Measurements from ENCODE around the gene EBPL. TPM values are rescaled to one million over a fixed set of nuclear protein-coding genes. Genes with fewer than 3 reads are reported as not detected.

Gene EBPL
- total RNA-seq, 1 donor from 2014 or later: 52.7 TPM

GRCh38 chr13:49669735-49670309 is 21.5 kb downstream of the EBPL start:
- peaks cover 25% of the 10 kb centered on the region for H3K36me3 Mint-ChIP-seq
- H3K9me3 Mint-ChIP-seq: no peaks in the 10 kb centered on the region
- H3K4me3 Mint-ChIP-seq: no peak overlapping the region
- peaks cover 11% of the 10 kb centered on the region for H3K4me1 Mint-ChIP-seq
- no peak overlapping the region for H3K27ac Mint-ChIP-seq
- DNase-seq (ENCODE audit: low spot score in 2 of 2, unreplicated experiment in 2 of 2): peak in 1 of 2 experiments; percentile 53
- no peaks in the 10 kb centered on the region for H3K27me3 Mint-ChIP-seq (ENCODE audit: low read depth)
- peak; percentile 15 for TF ChIP-seq CTCF (IDR thresholded peaks at IDR 0.05; ENCODE audit: unreplicated experiment)

GRCh38 chr13:49667773-49668172 is 23.5 kb downstream of the EBPL start:
- H3K36me3 Mint-ChIP-seq: peaks cover 29% of the 10 kb centered on the region
- no peak for DNase-seq (ENCODE audit: low spot score in 2 of 2, unreplicated experiment in 2 of 2)
- H3K9me3 Mint-ChIP-seq: no peaks in the 10 kb centered on the region
- TF ChIP-seq CTCF (IDR thresholded peaks at IDR 0.05; ENCODE audit: unreplicated experiment): no peak
- H3K27ac Mint-ChIP-seq: no peak overlapping the region
- no peak overlapping the region for H3K4me3 Mint-ChIP-seq
- H3K4me1 Mint-ChIP-seq: peaks cover 11% of the 10 kb centered on the region
- H3K27me3 Mint-ChIP-seq (ENCODE audit: low read depth): no peaks in the 10 kb centered on the region

DNA sequence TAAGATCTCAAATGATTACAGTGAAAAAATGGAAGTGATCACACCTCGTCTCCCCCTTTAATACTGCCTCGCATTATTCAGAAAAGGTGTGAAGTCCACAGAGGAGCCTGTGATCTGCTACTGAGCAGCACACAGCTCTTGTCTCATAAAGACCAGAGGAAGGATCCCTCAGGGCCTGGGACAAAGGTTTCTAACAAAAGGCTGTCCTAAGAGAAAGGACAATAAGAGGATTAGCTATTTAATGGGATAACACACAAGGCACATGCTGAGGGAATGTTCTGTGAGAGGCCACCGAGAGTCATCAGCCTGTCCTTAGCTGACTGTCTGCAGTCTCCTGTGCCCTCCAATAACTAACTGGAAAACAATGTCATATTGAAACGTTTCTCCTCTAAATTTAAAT is 26.7 kb downstream of the EBPL start:
- Mint-ChIP-seq H3K27me3 (ENCODE audit: low read depth) (no peaks in the 10 kb centered on the region), H3K27ac (no peak overlapping the region), H3K4me1 (no peaks in the 10 kb centered on the region), H3K4me3 (no peak overlapping the region), H3K9me3 (no peaks in the 10 kb centered on the region), H3K36me3 (peaks cover 42% of the 10 kb centered on the region)
- TF ChIP-seq CTCF (IDR thresholded peaks at IDR 0.05; ENCODE audit: unreplicated experiment): no peak
- no peak for DNase-seq (ENCODE audit: low spot score in 2 of 2, unreplicated experiment in 2 of 2)

DNA sequence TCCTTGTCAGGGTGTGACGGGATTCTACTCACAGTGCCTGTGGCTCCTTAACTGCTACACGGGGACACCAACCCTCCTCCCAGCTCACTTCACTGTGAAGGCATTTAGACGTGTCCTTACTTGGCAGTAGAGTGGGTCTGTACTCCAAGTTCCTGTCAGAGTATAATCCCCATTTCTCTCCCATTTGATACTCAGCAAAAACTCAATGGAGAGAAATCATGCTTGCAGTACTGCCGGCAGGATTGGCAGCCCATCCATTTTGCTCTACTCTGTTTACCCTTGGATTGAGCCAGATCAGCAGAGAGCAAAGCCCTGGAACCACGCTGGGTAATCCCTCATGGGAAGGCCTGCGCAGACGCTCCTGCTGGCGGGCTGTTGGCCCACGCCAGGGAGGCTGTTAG is 34.0 kb downstream of the EBPL start:
- Mint-ChIP-seq H3K9me3 (no peaks in the 10 kb centered on the region), H3K4me1 (no peaks in the 10 kb centered on the region), H3K36me3 (peaks cover 24% of the 10 kb centered on the region), H3K4me3 (no peak overlapping the region), H3K27ac (no peak overlapping the region), H3K27me3 (ENCODE audit: low read depth) (no peaks in the 10 kb centered on the region)
- no peak for DNase-seq (ENCODE audit: low spot score in 2 of 2, unreplicated experiment in 2 of 2)
- no peak for TF ChIP-seq CTCF (IDR thresholded peaks at IDR 0.05; ENCODE audit: unreplicated experiment)

DNA sequence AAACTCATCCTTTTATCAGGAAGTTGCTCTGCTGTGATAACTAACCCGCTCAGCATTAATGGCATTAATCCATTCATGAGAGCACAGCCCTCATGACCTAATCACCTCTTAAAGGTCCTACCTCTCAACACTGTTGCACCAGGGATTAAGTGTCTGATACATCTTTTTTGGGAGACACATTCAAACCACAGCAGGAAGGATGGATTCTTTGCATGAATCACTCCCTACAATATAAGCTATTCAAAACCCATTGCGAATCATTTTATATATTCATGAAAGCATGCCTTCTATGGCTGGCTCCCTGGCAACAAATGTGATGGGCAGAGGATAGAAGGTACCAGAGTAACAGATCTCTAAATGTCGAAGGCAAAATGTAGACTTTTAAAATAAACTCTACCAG is 35.4 kb downstream of the EBPL start:
- Mint-ChIP-seq H3K36me3 (peaks cover 16% of the 10 kb centered on the region), H3K4me1 (no peaks in the 10 kb centered on the region), H3K4me3 (no peak overlapping the region), H3K9me3 (no peaks in the 10 kb centered on the region), H3K27me3 (ENCODE audit: low read depth) (no peaks in the 10 kb centered on the region), H3K27ac (no peak overlapping the region)
- TF ChIP-seq CTCF (IDR thresholded peaks at IDR 0.05; ENCODE audit: unreplicated experiment): no peak
- DNase-seq (ENCODE audit: low spot score in 2 of 2, unreplicated experiment in 2 of 2): no peak

GRCh38 chr13:49654011-49654410 is 37.3 kb downstream of the EBPL start:
- Mint-ChIP-seq H3K27me3 (ENCODE audit: low read depth) (no peaks in the 10 kb centered on the region), H3K4me1 (no peaks in the 10 kb centered on the region), H3K4me3 (no peak overlapping the region), H3K9me3 (no peaks in the 10 kb centered on the region), H3K36me3 (peaks cover 13% of the 10 kb centered on the region), H3K27ac (no peak overlapping the region)
- DNase-seq (ENCODE audit: low spot score in 2 of 2, unreplicated experiment in 2 of 2): no peak
- TF ChIP-seq CTCF (IDR thresholded peaks at IDR 0.05; ENCODE audit: unreplicated experiment): no peak

All from mesothelial cell of epicardium (in vitro differentiated cells).